Measurements from ENCODE around the gene EEFSEC. TPM values are rescaled to one million over a fixed set of nuclear protein-coding genes. Genes with fewer than 3 reads are reported as not detected.

The EEFSEC gene
- total and polyA plus RNA-seq, 12 donors = 5.5 to 15.6 (median 10.4) TPM

- Histone ChIP-seq H3K4me3 (no peak overlapping the region), H3K27ac (no peak overlapping the region), H3K27me3 (no peaks in the 10 kb centered on the region), H3K9me3 (replicated peaks in 1 of 3) (no peaks in the 10 kb centered on the region), H3K4me1 (replicated peaks in 1 of 2) (peaks cover 0 to 4% of the 10 kb centered on the region in 2 donors), H3K36me3 (replicated peaks in 1 of 2) (no peaks in the 10 kb centered on the region)
- no peak for TF ChIP-seq POLR2A (IDR thresholded peaks at IDR 0.05)
- TF ChIP-seq CTCF (IDR thresholded peaks at IDR 0.05) = no peak
- WGBS, 4 donors = 88 to 94% (median 93%) methylated on average over 8 of the region's 8 CpGs
- intact Hi-C loops (cut with DNase I) = loop anchor here in 1 of 2 donors (10.0 kb wide), 1 partner anchor 257 kb away; no protein-coding TSS in a partner anchor
- no peak for DNase-seq
Observed at GRCh38 chr3:128167646-128167972, 14.3 kb downstream of the EEFSEC start.

GRCh38 chr3:128167973-128168674 lies 14.8 kb downstream of the EEFSEC start:
- 71 to 82% (median 75%) methylated on average over 5 of the region's 5 CpGs for WGBS, 4 donors
- no peak for DNase-seq
- no peaks in the 10 kb centered on the region for H3K27me3 ChIP-seq
- no peak overlapping the region for H3K27ac ChIP-seq
- no peaks in the 10 kb centered on the region for H3K9me3 ChIP-seq (replicated peaks in 1 of 3)
- H3K36me3 ChIP-seq (replicated peaks in 1 of 2) = no peaks in the 10 kb centered on the region
- intact Hi-C loops (cut with DNase I) = loop anchor here in 1 of 2 donors (10.0 kb wide), 1 partner anchor 257 kb away; no protein-coding TSS in a partner anchor
- TF ChIP-seq POLR2A (IDR thresholded peaks at IDR 0.05) (no peak), CTCF (IDR thresholded peaks at IDR 0.05) (no peak)
- H3K4me3 ChIP-seq = no peak overlapping the region
- H3K4me1 ChIP-seq (replicated peaks in 1 of 2) = peaks cover 0 to 4% of the 10 kb centered on the region in 2 donors

GRCh38 chr3:128168836-128169235 lies 15.6 kb downstream of the EEFSEC start:
- TF ChIP-seq CTCF (IDR thresholded peaks at IDR 0.05) (no peak), POLR2A (IDR thresholded peaks at IDR 0.05) (no peak)
- WGBS, 4 donors = 73 to 85% (median 80%) methylated on average over 4 of the region's 4 CpGs
- no peaks in the 10 kb centered on the region for H3K36me3 ChIP-seq (replicated peaks in 1 of 2)
- intact Hi-C loops (cut with DNase I) = loop anchor here in 1 of 2 donors (10.0 kb wide), 1 partner anchor 256 kb away; no protein-coding TSS in a partner anchor
- peaks cover 0 to 4% of the 10 kb centered on the region in 2 donors for H3K4me1 ChIP-seq (replicated peaks in 1 of 2)
- H3K27ac ChIP-seq = no peak overlapping the region
- no peak overlapping the region for H3K4me3 ChIP-seq
- no peak for DNase-seq
- H3K9me3 ChIP-seq (replicated peaks in 1 of 3) = no peaks in the 10 kb centered on the region
- no peaks in the 10 kb centered on the region for H3K27me3 ChIP-seq

- H3K4me1 ChIP-seq (replicated peaks in 1 of 2) = peaks cover 0 to 14% of the 10 kb centered on the region in 2 donors
- intact Hi-C loops (cut with DNase I) = loop anchor here (5.0 to 10.0 kb wide), 3 partner anchors 154 to 331 kb away; no protein-coding TSS in a partner anchor
- peak; percentile 65 to 91 (median 80) for DNase-seq
- no peak overlapping the region for H3K4me3 ChIP-seq
- no peaks in the 10 kb centered on the region for H3K9me3 ChIP-seq (replicated peaks in 1 of 3)
- H3K27me3 ChIP-seq = no peaks in the 10 kb centered on the region
- no peak overlapping the region for H3K27ac ChIP-seq
- no peaks in the 10 kb centered on the region for H3K36me3 ChIP-seq (replicated peaks in 1 of 2)
- 6 to 17% (median 10%) methylated on average over 5 of the region's 5 CpGs for WGBS, 4 donors
- TF ChIP-seq CTCF (IDR thresholded peaks at IDR 0.05) (peak; percentile 53 to 98 (median 92)), POLR2A (IDR thresholded peaks at IDR 0.05) (no peak)
Observed at GRCh38 chr3:128170866-128171516, 17.7 kb downstream of the EEFSEC start.

All from adrenal gland (tissue), 12 donors.